GM12878 (cell line): ENCODE data around the gene C11orf16. TPM values are rescaled to one million over a fixed set of nuclear protein-coding genes. Genes with fewer than 3 reads are reported as not detected.

Source experiments
- ATAC-seq: fragments of 200-7000 bp; cut with Tn5 transposase; 3 replicates; pipeline ENCODE4 v1.9.1; 2020; ENCODE audit warnings: mild to moderate bottlenecking, moderate library complexity
- BruUV-seq: library from RNA; stranded (reverse); fragments of 400-500 nt; replicated peaks from 2 replicates; lab custom pipeline; 2021; lab: Mats Ljungman, UMichigan
- CTCF ChIA-PET: fragments of 300-600 bp; sonication (Branson Sonifier 250); formaldehyde crosslinking; extraction: SDS; loops from one replicate; lab custom pipeline; 2021; ENCODE audit warnings: inconsistent platforms; lab: Yijun Ruan, JAX
- POLR2A ChIA-PET: fragments of 350-600 bp; formaldehyde crosslinking; extraction: SDS; loops from one replicate; lab custom pipeline; 2021; ENCODE audit warnings: inconsistent platforms; lab: Charles Lee
- RAD21 ChIA-PET: fragments of 300-600 bp; sonication (Branson Sonifier 250); formaldehyde crosslinking; loops from one replicate; lab custom pipeline; 2023; ENCODE audit warnings: antibody characterized with exemption; ENCODE audit not compliant: unreplicated experiment; lab: Charles Lee
- SMC1A ChIA-PET: fragments of 300-600 bp; sonication (Branson Sonifier 250); formaldehyde crosslinking; loops from one replicate; lab custom pipeline; 2023; ENCODE audit not compliant: unreplicated experiment, uncharacterized antibody; lab: Charles Lee
- DNase-seq: peaks from one replicate; pipeline ENCODE4 v3.0.0-alpha.2; 2011; ENCODE audit warnings: low read depth, low spot score
- FAIRE-seq: peaks from 3 replicates; lab custom pipeline; 2011; peaks lifted over from hg19 to GRCh38; lab: Jason Lieb, UNC
- H2AFZ ChIP-seq: 2 replicates; pipeline ENCODE4 v1.6.0; 2011; ENCODE audit warnings: low read depth, low read length, control low read depth; ENCODE audit not compliant: control insufficient read depth
- H3K27ac ChIP-seq: 2 replicates; pipeline ENCODE4 v1.5.1; 2011; ENCODE audit warnings: control low read depth; ENCODE audit not compliant: control insufficient read depth, insufficient read depth
- H3K27me3 ChIP-seq, 2 experiments: replicated peaks in 1 of 2; 2 replicates each; pipeline versions ENCODE4 v1.6.0 to v1.6.1; 2011; ENCODE audit warnings: low read length in 1 of 2; ENCODE audit not compliant: control insufficient read depth in 2 of 2, insufficient read depth in 2 of 2
- H3K36me3 ChIP-seq, 2 experiments: 2 replicates each; pipeline ENCODE4 v1.5.1; 2011; ENCODE audit warnings: low read length in 1 of 2; ENCODE audit not compliant: control insufficient read depth in 2 of 2, insufficient read depth in 2 of 2
- H3K4me1 ChIP-seq: 2 replicates; pipeline ENCODE4 v1.6.1; 2011; ENCODE audit warnings: mild to moderate bottlenecking, low read length, moderate library complexity, mixed read lengths; ENCODE audit not compliant: control insufficient read depth, insufficient read depth
- H3K4me2 ChIP-seq: 2 replicates; pipeline ENCODE4 v1.6.0; 2011; ENCODE audit warnings: control low read depth; ENCODE audit not compliant: control insufficient read depth, insufficient read depth
- H3K4me3 ChIP-seq: fragments of 200-600 bp; sonication (generic); 2 replicates; pipeline ENCODE4 v1.5.1; 2016
- H3K79me2 ChIP-seq: 2 replicates; pipeline ENCODE4 v1.6.0; 2011; ENCODE audit warnings: low read length; ENCODE audit not compliant: control insufficient read depth, insufficient read depth
- H3K9ac ChIP-seq: 2 replicates; pipeline ENCODE4 v1.8.0; 2011; ENCODE audit warnings: low read length, control low read depth, mixed read lengths; ENCODE audit not compliant: control insufficient read depth, insufficient read depth
- H3K9me3 ChIP-seq: replicated peaks from 3 replicates; pipeline ENCODE4 v1.5.1; 2011; ENCODE audit warnings: mild to moderate bottlenecking, low read length; ENCODE audit not compliant: control insufficient read depth, insufficient read depth
- H4K20me1 ChIP-seq: 2 replicates; pipeline ENCODE4 v1.6.0; 2011; ENCODE audit not compliant: control insufficient read depth, insufficient read depth
- CEBPZ ChIP-seq: fragments of 150-350 bp; IDR thresholded peaks from 2 replicates; pipeline ENCODE4 v1.6.1; 2016; ENCODE audit warnings: low read depth, low read length
- CTCF ChIP-seq, 3 experiments: IDR thresholded peaks in 2 of 3; conservative IDR thresholded peaks in 1 of 3; 2 replicates each; pipeline ENCODE4 v1.5.1; 2011; ENCODE audit warnings: low read depth in 3 of 3, low read length in 3 of 3, mild to moderate bottlenecking in 3 of 3, control low read depth in 2 of 3, moderate library complexity in 2 of 3, inconsistent platforms in 1 of 3, mixed read lengths in 1 of 3; ENCODE audit not compliant: control insufficient read depth in 2 of 3, insufficient read depth in 1 of 3; ENCODE audit errors: extremely low read depth in 1 of 3
- CUX1 ChIP-seq: IDR thresholded peaks from 2 replicates; pipeline ENCODE4 v1.6.1; 2012; ENCODE audit warnings: improper control_type of control experiment, low read depth, low read length; ENCODE audit not compliant: insufficient replicate concordance
- DPF2 ChIP-seq: fragments of 450-650 bp; IDR thresholded peaks from 2 replicates; pipeline ENCODE4 v1.6.1; 2017; ENCODE audit warnings: mild to moderate bottlenecking
- ESRRA ChIP-seq: IDR thresholded peaks from 2 replicates; pipeline ENCODE4 v1.6.1; 2012; ENCODE audit warnings: mild to moderate bottlenecking, low read length, improper control_type of control experiment
- MTA3 ChIP-seq: IDR thresholded peaks from 2 replicates; pipeline ENCODE4 v1.6.1; 2012; ENCODE audit warnings: low read length, inconsistent platforms, borderline replicate concordance
- NR2C1 ChIP-seq: fragments of 450-650 bp; IDR thresholded peaks from 2 replicates; pipeline ENCODE4 v1.6.1; 2017; ENCODE audit warnings: antibody characterized with exemption, mild to moderate bottlenecking, moderate library complexity
- POLR2AphosphoS2 ChIP-seq: IDR thresholded peaks from 2 replicates; pipeline ENCODE4 v1.6.1; 2011; ENCODE audit warnings: low read depth, mild to moderate bottlenecking, low read length, improper control_type of control experiment, moderate library complexity
- POLR2AphosphoS5 ChIP-seq: IDR thresholded peaks from 2 replicates; pipeline ENCODE4 v1.6.1; 2011; ENCODE audit warnings: mild to moderate bottlenecking, low read length, inconsistent platforms
- RAD21 ChIP-seq: IDR thresholded peaks from 2 replicates; pipeline ENCODE4 v1.6.1; 2011; ENCODE audit warnings: mild to moderate bottlenecking, low read depth, low read length, moderate library complexity; ENCODE audit not compliant: insufficient read depth
- SIX5 ChIP-seq: IDR thresholded peaks from 2 replicates; pipeline ENCODE4 v1.6.1; 2011; ENCODE audit warnings: mild to moderate bottlenecking, low read depth, low read length, moderate library complexity; ENCODE audit not compliant: severe bottlenecking
- STAT3 ChIP-seq: IDR thresholded peaks from 2 replicates; pipeline ENCODE4 v1.6.1; 2011; ENCODE audit warnings: low read depth, low read length, improper control_type of control experiment
- SUPT20H ChIP-seq: IDR thresholded peaks from 2 replicates; pipeline ENCODE4 v1.6.1; 2011; ENCODE audit warnings: low read depth, mild to moderate bottlenecking, low read length, moderate library complexity, borderline replicate concordance; ENCODE audit not compliant: control insufficient read depth
- TARDBP ChIP-seq: IDR thresholded peaks from 2 replicates; pipeline ENCODE4 v1.6.1; 2016; ENCODE audit warnings: borderline replicate concordance
- TBL1XR1 ChIP-seq: IDR thresholded peaks from 2 replicates; pipeline ENCODE4 v1.6.1; 2012; ENCODE audit warnings: low read depth, low read length, improper control_type of control experiment
- in situ Hi-C: fragments of 300-500 bp; cut with MboI; formaldehyde crosslinking; loops from 9 replicates; pipeline ENCODE4 v1.14.3; 2018; ENCODE audit warnings: mixed read lengths
- intact Hi-C: fragments of 100-400 bp; cut with micrococcal nuclease; formaldehyde crosslinking; loops from one replicate; pipeline ENCODE4 v1.14.2; 2022; ENCODE audit not compliant: unreplicated experiment
- polyA plus RNA-seq, 11 experiments: library from polyadenylated mRNA; depleted of rRNA in 4 of 11; unstranded in 6 of 11; stranded (reverse) in 5 of 11; fragments of >200 nt; fragmentation: Nextera tagmentation in 4 of 11; fragmentation: Illumina TruSeq in 1 of 11; extraction: Ambion mirVana in 4 of 11; extraction: Trizol in 1 of 11; gene quantifications; 1 replicate in 1 of 11; 2 replicates in 10 of 11; pipeline versions ENCODE4 v1.2.1 to v1.2.3, GENCODE V29; 2011 to 2016; ENCODE audit warnings: inconsistent platforms in 2 of 11, missing spikeins in 2 of 11, low read depth in 1 of 11
- total RNA-seq, 4 experiments: library from RNA; depleted of rRNA in 3 of 4; stranded (reverse); fragments of >200 nt in 3 of 4; fragmentation: Illumina TruSeq in 1 of 4; extraction: Trizol in 1 of 4; gene quantifications; 2 replicates each; pipeline versions ENCODE4 v1.2.1 to v1.2.3, GENCODE V29; 2013 to 2021

The C11orf16 gene
- total and polyA plus RNA-seq, 10 of the 15 experiments (the other 5 are each of a cell fraction or from before 2014, with no cell fraction given) = 0.05 to 0.39 (median 0.32) TPM; not detected in 7

GRCh38 chr11:8899119-8899753, 33.5 kb downstream of the C11orf16 start:
- no peak for FAIRE-seq
- no TSS peak for BruUV-seq
- RAD21 ChIA-PET = no interaction called here
- TF ChIP-seq RAD21 (no peak), SUPT20H (no peak), TBL1XR1 (no peak), DPF2 (no peak), POLR2AphosphoS5 (no peak), TARDBP (no peak), ESRRA (no peak), STAT3 (no peak), NR2C1 (no peak), SIX5 (no peak), CEBPZ (no peak), POLR2AphosphoS2 (no peak), CUX1 (no peak), CTCF (IDR thresholded peaks at IDR 0.05 in 2 of 3, conservative IDR thresholded peaks at IDR 0.05 in 1 of 3; ENCODE audit: control insufficient read depth in 2 of 3, extremely low read depth in 1 of 3, insufficient read depth in 1 of 3, low read depth in 3 of 3, low read length in 3 of 3) (no peak), MTA3 (no peak)

More at GRCh38 chr11:8899119-8899753, 33.5 kb downstream of the C11orf16 start:
- CTCF ChIA-PET = no interaction called here
- Histone ChIP-seq H3K27me3 (no peaks in the 10 kb centered on the region), H3K4me2 (no peak overlapping the region), H3K79me2 (no peaks in the 10 kb centered on the region), H2AFZ (no peak overlapping the region), H3K27ac (no peak overlapping the region), H3K9me3 (peaks cover 3% of the 10 kb centered on the region; the same call in 2 of the 3 replicates), H3K4me1 (no peaks in the 10 kb centered on the region), H3K36me3 (no peaks in the 10 kb centered on the region), H4K20me1 (no peaks in the 10 kb centered on the region), H3K4me3 (no peak overlapping the region), H3K9ac (no peak overlapping the region)
- intact Hi-C loops (no loop called here), in situ Hi-C loops (no loop called here)
- SMC1A ChIA-PET = no interaction called here
- POLR2A ChIA-PET = no interaction called here
- no peak for DNase-seq
- ATAC-seq = no peak
